ENCODE results near the gene P3R3URF. TPM values are rescaled to one million over a fixed set of nuclear protein-coding genes. Genes with fewer than 3 reads are reported as not detected.

Gene P3R3URF
- total and polyA plus RNA-seq, 9 of the 15 experiments (the other 6 are each of a cell fraction or from before 2014, with no cell fraction given) = not detected

DNA sequence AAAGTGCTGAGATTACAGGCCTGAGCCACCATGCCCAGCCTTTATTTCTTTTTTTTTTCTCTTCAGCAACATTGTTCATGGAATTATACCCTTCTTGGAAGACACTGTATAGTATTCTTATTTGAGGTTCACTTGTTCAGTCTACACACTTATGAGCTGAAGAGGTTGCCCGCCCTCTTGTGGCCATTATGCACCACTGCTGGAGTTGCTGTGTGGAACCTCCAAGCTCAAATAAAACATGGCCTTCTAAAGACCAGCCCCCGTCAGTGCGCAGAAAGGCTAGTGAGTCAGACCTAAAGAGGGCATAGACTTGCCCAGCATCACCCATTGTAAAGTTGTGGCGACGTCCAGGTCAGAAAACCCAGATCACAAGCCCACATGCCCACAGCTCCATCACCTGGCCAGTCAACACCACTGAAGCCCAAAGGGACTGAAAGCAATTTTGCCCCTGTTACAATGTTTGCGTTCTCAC is 47.2 kb upstream of the P3R3URF start (continued):
- TF ChIP-seq, protein P1, sequence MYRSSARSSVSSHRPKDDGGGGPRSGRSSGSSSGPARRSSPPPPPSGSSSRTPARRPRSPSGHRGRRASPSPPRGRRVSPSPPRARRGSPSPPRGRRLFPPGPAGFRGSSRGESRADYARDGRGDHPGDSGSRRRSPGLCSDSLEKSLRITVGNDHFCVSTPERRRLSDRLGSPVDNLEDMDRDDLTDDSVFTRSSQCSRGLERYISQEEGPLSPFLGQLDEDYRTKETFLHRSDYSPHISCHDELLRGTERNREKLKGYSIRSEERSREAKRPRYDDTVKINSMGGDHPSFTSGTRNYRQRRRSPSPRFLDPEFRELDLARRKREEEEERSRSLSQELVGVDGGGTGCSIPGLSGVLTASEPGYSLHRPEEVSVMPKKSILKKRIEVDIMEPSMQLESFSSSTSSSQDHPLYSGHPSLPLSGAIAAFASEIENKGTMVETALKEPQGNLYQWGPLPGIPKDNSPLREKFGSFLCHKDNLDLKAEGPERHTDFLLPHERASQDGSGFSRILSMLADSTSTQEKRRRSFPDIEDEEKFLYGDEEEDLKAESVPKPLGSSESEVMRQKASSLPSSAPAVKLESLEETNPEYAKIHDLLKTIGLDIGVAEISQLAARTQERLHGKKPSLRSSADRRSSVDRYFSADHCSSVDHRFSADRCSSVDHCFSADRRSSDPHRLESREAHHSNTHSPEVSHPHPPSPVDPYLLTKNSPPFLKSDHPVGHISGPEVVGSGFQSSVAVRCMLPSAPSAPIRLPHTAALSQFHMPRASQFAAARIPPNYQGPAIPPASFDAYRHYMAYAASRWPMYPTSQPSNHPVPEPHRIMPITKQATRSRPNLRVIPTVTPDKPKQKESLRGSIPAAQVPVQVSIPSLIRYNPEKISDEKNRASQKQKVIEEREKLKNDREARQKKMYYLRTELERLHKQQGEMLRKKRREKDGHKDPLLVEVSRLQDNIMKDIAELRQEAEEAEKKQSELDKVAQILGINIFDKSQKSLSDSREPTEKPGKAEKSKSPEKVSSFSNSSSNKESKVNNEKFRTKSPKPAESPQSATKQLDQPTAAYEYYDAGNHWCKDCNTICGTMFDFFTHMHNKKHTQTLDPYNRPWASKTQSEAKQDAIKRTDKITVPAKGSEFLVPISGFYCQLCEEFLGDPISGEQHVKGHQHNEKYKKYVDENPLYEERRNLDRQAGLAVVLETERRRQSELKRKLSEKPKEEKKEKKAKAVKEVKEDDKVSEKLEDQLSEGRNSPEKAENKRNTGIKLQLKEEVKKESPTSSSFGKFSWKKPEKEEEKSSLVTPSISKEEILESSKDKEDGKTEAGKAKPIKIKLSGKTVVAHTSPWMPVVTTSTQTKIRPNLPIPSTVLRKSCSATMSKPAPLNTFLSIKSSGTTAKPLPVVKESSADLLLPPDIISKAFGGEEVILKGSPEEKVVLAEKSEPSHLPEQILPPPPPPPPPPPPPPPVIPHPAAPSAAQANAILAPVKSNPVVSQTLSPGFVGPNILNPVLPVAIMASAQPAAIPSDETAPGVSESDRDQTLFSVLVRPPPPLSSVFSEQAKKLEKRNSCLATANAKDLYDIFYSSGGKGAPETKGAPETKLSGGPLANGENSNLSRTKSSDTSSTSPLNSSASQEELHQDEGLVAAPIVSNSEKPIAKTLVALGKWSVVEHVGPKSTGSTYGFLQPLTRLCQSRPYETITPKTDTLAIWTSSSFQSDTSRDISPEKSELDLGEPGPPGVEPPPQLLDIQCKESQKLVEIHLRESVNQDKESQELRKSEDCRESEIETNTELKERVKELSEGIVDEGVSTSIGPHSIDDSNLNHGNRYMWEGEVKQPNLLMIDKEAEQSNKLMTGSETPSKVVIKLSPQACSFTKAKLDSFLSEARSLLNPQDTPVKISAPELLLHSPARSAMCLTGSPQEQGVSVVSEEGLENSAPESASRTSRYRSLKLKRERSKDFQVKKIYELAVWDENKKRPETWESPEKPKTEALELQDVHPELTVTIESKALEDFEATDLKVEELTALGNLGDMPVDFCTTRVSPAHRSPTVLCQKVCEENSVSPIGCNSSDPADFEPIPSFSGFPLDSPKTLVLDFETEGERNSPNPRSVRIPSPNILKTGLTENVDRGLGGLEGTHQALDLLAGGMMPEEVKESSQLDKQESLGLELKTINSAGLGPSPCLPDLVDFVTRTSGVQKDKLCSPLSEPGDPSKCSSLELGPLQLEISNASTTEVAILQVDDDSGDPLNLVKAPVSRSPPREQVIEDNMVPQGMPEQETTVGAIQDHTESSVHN (IDR thresholded peaks at IDR 0.05; ENCODE audit: borderline replicate concordance in 1 of 2, low read depth in 1 of 2) = no peak
- TF ChIP-seq ZKSCAN1 (IDR thresholded peaks at IDR 0.05; ENCODE audit: low read depth, low read length) = no peak
- peak; percentile 95 for TF ChIP-seq ZNF3 (CRISPR knock-in tag; IDR thresholded peaks at IDR 0.05)
- TF ChIP-seq, protein P2, sequence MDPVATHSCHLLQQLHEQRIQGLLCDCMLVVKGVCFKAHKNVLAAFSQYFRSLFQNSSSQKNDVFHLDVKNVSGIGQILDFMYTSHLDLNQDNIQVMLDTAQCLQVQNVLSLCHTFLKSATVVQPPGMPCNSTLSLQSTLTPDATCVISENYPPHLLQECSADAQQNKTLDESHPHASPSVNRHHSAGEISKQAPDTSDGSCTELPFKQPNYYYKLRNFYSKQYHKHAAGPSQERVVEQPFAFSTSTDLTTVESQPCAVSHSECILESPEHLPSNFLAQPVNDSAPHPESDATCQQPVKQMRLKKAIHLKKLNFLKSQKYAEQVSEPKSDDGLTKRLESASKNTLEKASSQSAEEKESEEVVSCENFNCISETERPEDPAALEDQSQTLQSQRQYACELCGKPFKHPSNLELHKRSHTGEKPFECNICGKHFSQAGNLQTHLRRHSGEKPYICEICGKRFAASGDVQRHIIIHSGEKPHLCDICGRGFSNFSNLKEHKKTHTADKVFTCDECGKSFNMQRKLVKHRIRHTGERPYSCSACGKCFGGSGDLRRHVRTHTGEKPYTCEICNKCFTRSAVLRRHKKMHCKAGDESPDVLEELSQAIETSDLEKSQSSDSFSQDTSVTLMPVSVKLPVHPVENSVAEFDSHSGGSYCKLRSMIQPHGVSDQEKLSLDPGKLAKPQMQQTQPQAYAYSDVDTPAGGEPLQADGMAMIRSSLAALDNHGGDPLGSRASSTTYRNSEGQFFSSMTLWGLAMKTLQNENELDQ (CRISPR knock-in tag; IDR thresholded peaks at IDR 0.05; ENCODE audit: borderline replicate concordance) = no peak
- peak in 1 of 2 experiments; percentile 41; a peak in 1 of 4 replicates for TF ChIP-seq RCOR1 (IDR thresholded peaks at IDR 0.05; ENCODE audit: borderline replicate concordance in 1 of 2, low read depth in 2 of 2, low read length in 2 of 2)
- TF ChIP-seq TEAD2 (tag; IDR thresholded peaks at IDR 0.05) = no peak
- no peak for TF ChIP-seq NONO (IDR thresholded peaks at IDR 0.05; ENCODE audit: low read depth in 2 of 2, low read length in 1 of 2)
- peak; percentile 53 for TF ChIP-seq RBM25 (IDR thresholded peaks at IDR 0.05; ENCODE audit: low read depth, low read length, severe bottlenecking)
- no peak for TF ChIP-seq HMG20B (CRISPR knock-in tag; IDR thresholded peaks at IDR 0.05)
- TF ChIP-seq ZNF253 (CRISPR knock-in tag; conservative IDR thresholded peaks at IDR 0.05) = no peak
- 0 out of 2 replicates have a peak, but pooled peaks have one; percentile 38 for TF ChIP-seq ZNF707 (CRISPR knock-in tag; conservative IDR thresholded peaks at IDR 0.05)
- TF ChIP-seq ZBTB1 (CRISPR knock-in tag; IDR thresholded peaks at IDR 0.05; ENCODE audit: borderline replicate concordance, low read depth) = no peak
- TF ChIP-seq, protein P3, sequence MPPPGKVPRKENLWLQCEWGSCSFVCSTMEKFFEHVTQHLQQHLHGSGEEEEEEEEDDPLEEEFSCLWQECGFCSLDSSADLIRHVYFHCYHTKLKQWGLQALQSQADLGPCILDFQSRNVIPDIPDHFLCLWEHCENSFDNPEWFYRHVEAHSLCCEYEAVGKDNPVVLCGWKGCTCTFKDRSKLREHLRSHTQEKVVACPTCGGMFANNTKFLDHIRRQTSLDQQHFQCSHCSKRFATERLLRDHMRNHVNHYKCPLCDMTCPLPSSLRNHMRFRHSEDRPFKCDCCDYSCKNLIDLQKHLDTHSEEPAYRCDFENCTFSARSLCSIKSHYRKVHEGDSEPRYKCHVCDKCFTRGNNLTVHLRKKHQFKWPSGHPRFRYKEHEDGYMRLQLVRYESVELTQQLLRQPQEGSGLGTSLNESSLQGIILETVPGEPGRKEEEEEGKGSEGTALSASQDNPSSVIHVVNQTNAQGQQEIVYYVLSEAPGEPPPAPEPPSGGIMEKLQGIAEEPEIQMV (tag; conservative IDR thresholded peaks at IDR 0.05; ENCODE audit: low read depth) = no peak
- TF ChIP-seq ZNF431 (CRISPR knock-in tag; IDR thresholded peaks at IDR 0.05) = no peak
- TF ChIP-seq TAL1 (IDR thresholded peaks at IDR 0.05) = no peak
- TF ChIP-seq KDM2B (CRISPR knock-in tag; IDR thresholded peaks at IDR 0.05) = no peak
